ENCODE results near the gene NRROS. TPM values are rescaled to one million over a fixed set of nuclear protein-coding genes. Genes with fewer than 3 reads are reported as not detected.

NRROS gene
- total RNA-seq, 1 experiment from 2014 or later = 0.99 TPM

DNA sequence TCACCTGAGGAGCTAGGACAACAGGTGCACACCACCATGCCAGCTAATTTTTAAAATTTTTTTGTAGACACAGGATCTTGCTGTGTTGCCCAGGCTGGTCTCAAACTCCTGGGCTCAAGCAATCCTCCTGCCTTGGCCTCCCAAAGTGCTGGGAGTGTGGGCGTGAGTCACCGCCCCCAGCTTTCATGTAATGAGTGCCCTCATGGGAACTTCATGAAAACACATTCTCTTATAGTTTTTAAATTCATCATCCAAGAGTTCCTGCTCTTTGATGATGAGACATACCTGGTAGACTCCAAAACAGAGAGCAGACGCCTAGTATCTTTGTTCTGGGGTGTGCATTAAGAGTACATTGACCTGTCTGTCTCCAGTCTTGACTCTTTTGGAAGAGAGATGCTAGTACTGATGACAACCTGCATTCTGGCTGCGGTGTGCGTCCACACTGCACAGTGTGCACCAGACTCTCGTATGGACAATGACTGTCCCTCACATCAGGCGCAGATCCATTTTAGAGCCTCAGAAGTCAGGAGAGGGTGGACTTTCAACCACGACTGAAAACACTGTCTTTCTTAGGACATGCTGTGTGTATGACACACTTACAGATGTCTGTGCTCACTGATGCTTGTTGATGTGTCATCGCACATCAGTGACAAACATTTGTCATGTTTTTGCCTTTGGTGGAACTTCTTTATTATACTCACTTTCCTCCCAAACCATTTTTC is 2.0 kb downstream of the NRROS start:
- no peak overlapping the region for H3K27ac Mint-ChIP-seq (ENCODE audit: unreplicated experiment)
- CTCF ChIA-PET = no interaction called here
- intact Hi-C loops (cut with micrococcal nuclease; ENCODE audit: unreplicated experiment) = no loop called here
- peaks cover 9% of the 10 kb centered on the region for H3K36me3 Mint-ChIP-seq (ENCODE audit: insufficient read depth, unreplicated experiment)
- no peaks in the 10 kb centered on the region for H3K9me3 Mint-ChIP-seq (ENCODE audit: low read depth, unreplicated experiment)
- TF ChIP-seq, protein P1, sequence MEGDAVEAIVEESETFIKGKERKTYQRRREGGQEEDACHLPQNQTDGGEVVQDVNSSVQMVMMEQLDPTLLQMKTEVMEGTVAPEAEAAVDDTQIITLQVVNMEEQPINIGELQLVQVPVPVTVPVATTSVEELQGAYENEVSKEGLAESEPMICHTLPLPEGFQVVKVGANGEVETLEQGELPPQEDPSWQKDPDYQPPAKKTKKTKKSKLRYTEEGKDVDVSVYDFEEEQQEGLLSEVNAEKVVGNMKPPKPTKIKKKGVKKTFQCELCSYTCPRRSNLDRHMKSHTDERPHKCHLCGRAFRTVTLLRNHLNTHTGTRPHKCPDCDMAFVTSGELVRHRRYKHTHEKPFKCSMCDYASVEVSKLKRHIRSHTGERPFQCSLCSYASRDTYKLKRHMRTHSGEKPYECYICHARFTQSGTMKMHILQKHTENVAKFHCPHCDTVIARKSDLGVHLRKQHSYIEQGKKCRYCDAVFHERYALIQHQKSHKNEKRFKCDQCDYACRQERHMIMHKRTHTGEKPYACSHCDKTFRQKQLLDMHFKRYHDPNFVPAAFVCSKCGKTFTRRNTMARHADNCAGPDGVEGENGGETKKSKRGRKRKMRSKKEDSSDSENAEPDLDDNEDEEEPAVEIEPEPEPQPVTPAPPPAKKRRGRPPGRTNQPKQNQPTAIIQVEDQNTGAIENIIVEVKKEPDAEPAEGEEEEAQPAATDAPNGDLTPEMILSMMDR (IDR thresholded peaks at IDR 0.05; ENCODE audit: unreplicated experiment) = no peak
- no peak for DNase-seq
- H3K4me3 Mint-ChIP-seq (ENCODE audit: low read depth, unreplicated experiment) = no peak overlapping the region
- peaks cover 74% of the 10 kb centered on the region for H3K27me3 Mint-ChIP-seq (ENCODE audit: unreplicated experiment)
- BruUV-seq (replicated peaks) = no TSS peak
- H3K4me1 Mint-ChIP-seq (ENCODE audit: low read depth, unreplicated experiment) = no peaks in the 10 kb centered on the region

DNA sequence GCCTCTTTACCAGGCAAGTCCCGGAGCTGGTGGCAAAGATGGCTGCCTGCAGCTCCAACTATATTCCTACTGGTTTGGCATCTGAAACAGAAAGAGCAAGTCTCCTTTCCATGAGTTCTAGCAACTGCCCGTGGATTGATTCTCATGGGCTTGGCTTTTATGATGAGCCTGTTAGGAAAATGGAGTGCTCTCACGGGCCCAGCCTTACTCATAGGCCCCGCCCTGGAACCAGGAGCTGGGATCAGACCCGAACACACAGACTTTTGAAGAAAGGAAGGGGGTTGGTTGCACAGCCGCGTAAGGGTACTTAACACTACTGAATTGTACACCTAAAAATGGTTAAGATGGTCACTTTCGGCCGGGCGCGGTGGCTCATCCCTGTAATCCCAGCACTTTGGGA is 2.9 kb downstream of the NRROS start:
- Mint-ChIP-seq H3K36me3 (ENCODE audit: insufficient read depth, unreplicated experiment) (peaks cover 9% of the 10 kb centered on the region), H3K4me3 (ENCODE audit: low read depth, unreplicated experiment) (no peak overlapping the region), H3K27ac (ENCODE audit: unreplicated experiment) (no peak overlapping the region), H3K4me1 (ENCODE audit: low read depth, unreplicated experiment) (no peaks in the 10 kb centered on the region), H3K9me3 (ENCODE audit: low read depth, unreplicated experiment) (no peaks in the 10 kb centered on the region), H3K27me3 (ENCODE audit: unreplicated experiment) (peaks cover 66% of the 10 kb centered on the region)
- TF ChIP-seq, protein P1 (IDR thresholded peaks at IDR 0.05; ENCODE audit: unreplicated experiment) = no peak
- no TSS peak for BruUV-seq (replicated peaks)
- intact Hi-C loops (cut with micrococcal nuclease; ENCODE audit: unreplicated experiment) = no loop called here
- CTCF ChIA-PET = no interaction called here
- no peak for DNase-seq

DNA sequence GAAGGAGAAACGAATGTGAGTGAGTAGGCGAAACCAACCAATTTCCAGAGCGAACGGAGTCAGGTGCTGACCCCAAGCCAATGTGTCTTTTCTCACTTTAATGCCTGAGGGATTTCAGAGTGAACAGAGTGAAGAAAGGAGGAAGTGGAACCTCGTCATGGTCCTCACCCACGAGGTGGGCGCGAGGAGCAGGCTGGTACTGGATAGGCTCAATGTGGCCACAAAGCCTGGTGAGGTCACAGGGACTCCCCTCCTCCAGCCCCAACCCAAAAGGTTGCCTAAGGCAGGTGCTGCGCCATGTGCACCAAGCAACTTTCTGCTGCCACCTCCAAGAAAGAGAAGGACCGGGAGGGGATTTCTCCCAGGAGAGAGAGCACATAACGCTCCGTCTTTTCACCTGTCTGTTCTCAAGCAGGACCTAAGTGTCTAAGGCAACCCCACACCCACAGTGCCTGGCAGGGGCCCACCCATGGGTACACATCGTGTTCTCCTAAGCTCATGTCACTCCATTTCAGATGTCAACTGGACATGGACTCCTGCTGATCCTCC is 3.8 kb downstream of the NRROS start:
- no TSS peak for BruUV-seq (replicated peaks)
- H3K4me3 Mint-ChIP-seq (ENCODE audit: low read depth, unreplicated experiment) = no peak overlapping the region
- peaks cover 57% of the 10 kb centered on the region for H3K27me3 Mint-ChIP-seq (ENCODE audit: unreplicated experiment)
- no peak for DNase-seq
- H3K36me3 Mint-ChIP-seq (ENCODE audit: insufficient read depth, unreplicated experiment) = peaks cover 9% of the 10 kb centered on the region
- intact Hi-C loops (cut with micrococcal nuclease; ENCODE audit: unreplicated experiment) = no loop called here
- TF ChIP-seq, protein P1 (IDR thresholded peaks at IDR 0.05; ENCODE audit: unreplicated experiment) = no peak
- no peaks in the 10 kb centered on the region for H3K9me3 Mint-ChIP-seq (ENCODE audit: low read depth, unreplicated experiment)
- CTCF ChIA-PET = no interaction called here
- H3K4me1 Mint-ChIP-seq (ENCODE audit: low read depth, unreplicated experiment) = no peaks in the 10 kb centered on the region
- H3K27ac Mint-ChIP-seq (ENCODE audit: unreplicated experiment) = no peak overlapping the region

DNA sequence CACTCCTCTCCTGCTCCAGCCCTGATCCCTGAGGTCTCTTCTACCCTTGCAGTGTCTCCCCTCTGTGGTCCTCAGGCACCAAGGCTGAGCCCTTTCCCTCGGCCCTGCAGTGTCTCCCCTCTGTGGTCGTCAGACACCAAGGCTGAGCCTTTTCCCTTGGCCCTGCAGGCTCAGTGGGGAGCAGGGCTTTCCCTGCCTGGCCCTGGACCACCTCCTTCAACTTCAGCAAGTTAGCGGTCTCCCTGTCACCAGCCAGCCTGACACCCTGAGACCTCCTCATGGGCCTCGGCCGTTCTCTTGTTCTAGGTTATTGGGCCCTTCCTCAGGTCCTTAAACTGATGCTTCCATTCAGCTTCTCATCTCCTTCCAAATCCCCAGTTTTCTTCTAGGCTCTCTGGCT is 4.3 kb downstream of the NRROS start:
- no TSS peak for BruUV-seq (replicated peaks)
- Mint-ChIP-seq H3K4me3 (ENCODE audit: low read depth, unreplicated experiment) (no peak overlapping the region), H3K27ac (ENCODE audit: unreplicated experiment) (no peak overlapping the region), H3K4me1 (ENCODE audit: low read depth, unreplicated experiment) (no peaks in the 10 kb centered on the region), H3K27me3 (ENCODE audit: unreplicated experiment) (peaks cover 52% of the 10 kb centered on the region), H3K9me3 (ENCODE audit: low read depth, unreplicated experiment) (no peaks in the 10 kb centered on the region), H3K36me3 (ENCODE audit: insufficient read depth, unreplicated experiment) (peaks cover 9% of the 10 kb centered on the region)
- TF ChIP-seq, protein P1 (IDR thresholded peaks at IDR 0.05; ENCODE audit: unreplicated experiment) = no peak
- no peak for DNase-seq
- CTCF ChIA-PET = no interaction called here
- intact Hi-C loops (cut with micrococcal nuclease; ENCODE audit: unreplicated experiment) = no loop called here
